SK-N-SH treated with all-trans-retinoic acid at 6 μM for 48 hours (cell line): ENCODE measurements around the gene CSH1.

Experiments
- ATAC-seq: fragments of 200-7000 bp; cut with Tn5 transposase; 3 replicates; pipeline ENCODE4 v1.9.1; 2020; ENCODE audit warnings: mild to moderate bottlenecking, moderate library complexity
- ARNTL ChIP-seq: fragments of 450-650 bp; formaldehyde crosslinking; IDR thresholded peaks from 2 replicates; pipeline ENCODE4 v1.5.0; 2020; ENCODE audit warnings: low read depth, mild to moderate bottlenecking, moderate library complexity, borderline replicate concordance
- BACH2 ChIP-seq: fragments of 250-450 bp; sonication (Bioruptor Pico); IDR thresholded peaks from 2 replicates; pipeline ENCODE4 v1.9.0; 2021; ENCODE audit warnings: mild to moderate bottlenecking, borderline replicate concordance
- CSDC2 ChIP-seq: fragments of 250-450 bp; sonication (Bioruptor Pico); IDR thresholded peaks from 2 replicates; pipeline ENCODE4 v1.5.0; 2020; ENCODE audit warnings: mild to moderate bottlenecking, moderate library complexity
- ESRRG ChIP-seq: fragments of 250-450 bp; sonication (Bioruptor Pico); IDR thresholded peaks from 2 replicates; pipeline ENCODE4 v1.6.1; 2021; ENCODE audit warnings: mild to moderate bottlenecking
- GLIS3 ChIP-seq: fragments of 250-450 bp; sonication (Bioruptor Pico); IDR thresholded peaks from 2 replicates; pipeline ENCODE4 v1.5.0; 2020; ENCODE audit warnings: mild to moderate bottlenecking, moderate library complexity
- ISL1 ChIP-seq: fragments of 250-450 bp; sonication (Bioruptor Pico); IDR thresholded peaks from 2 replicates; pipeline ENCODE4 v2.1.2; 2022; ENCODE audit warnings: mild to moderate bottlenecking, moderate library complexity
- OSR1 ChIP-seq: fragments of 250-450 bp; sonication (Bioruptor Pico); IDR thresholded peaks from 2 replicates; pipeline ENCODE4 v1.8.0; 2022; ENCODE audit warnings: moderate library complexity, mild to moderate bottlenecking, inconsistent platforms
- PPARA ChIP-seq: fragments of 250-450 bp; sonication (Bioruptor Pico); IDR thresholded peaks from 2 replicates; pipeline ENCODE4 v1.5.0; 2020; ENCODE audit warnings: mild to moderate bottlenecking, borderline replicate concordance
- RARB ChIP-seq: fragments of 250-450 bp; sonication (Bioruptor Pico); IDR thresholded peaks from 2 replicates; pipeline ENCODE4 v1.8.0; 2021; ENCODE audit warnings: mild to moderate bottlenecking, moderate library complexity
- SNAI2 ChIP-seq: fragments of 250-450 bp; sonication (Bioruptor Pico); IDR thresholded peaks from 2 replicates; pipeline ENCODE4 v1.5.0; 2020; ENCODE audit warnings: mild to moderate bottlenecking, moderate library complexity
- TCF4 ChIP-seq: fragments of 250-450 bp; sonication (Bioruptor Pico); IDR thresholded peaks from 2 replicates; pipeline ENCODE4 v1.8.0; 2021; ENCODE audit warnings: mild to moderate bottlenecking, moderate library complexity, borderline replicate concordance
- TOX ChIP-seq: fragments of 250-450 bp; sonication (Bioruptor Pico); IDR thresholded peaks from 2 replicates; pipeline ENCODE4 v1.8.0; 2021; ENCODE audit warnings: mild to moderate bottlenecking, moderate library complexity, borderline replicate concordance
- ZC3H10 ChIP-seq: fragments of 250-450 bp; sonication (Bioruptor Pico); IDR thresholded peaks from 2 replicates; pipeline ENCODE4 v1.5.1; 2021; ENCODE audit warnings: mild to moderate bottlenecking, moderate library complexity
- ZFP3 ChIP-seq: fragments of 250-450 bp; sonication (Bioruptor Pico); IDR thresholded peaks from 2 replicates; pipeline ENCODE4 v1.5.0; 2020; ENCODE audit warnings: mild to moderate bottlenecking, moderate library complexity
- ZNF565 ChIP-seq: fragments of 450-650 bp; formaldehyde crosslinking; conservative IDR thresholded peaks from 2 replicates; pipeline ENCODE4 v1.5.0; 2020; ENCODE audit warnings: low read depth, mild to moderate bottlenecking, moderate library complexity
- ZNF70 ChIP-seq: fragments of 450-650 bp; formaldehyde crosslinking; IDR thresholded peaks from 2 replicates; pipeline ENCODE4 v1.5.0; 2020; ENCODE audit warnings: mild to moderate bottlenecking, moderate library complexity
- ZNF8 ChIP-seq: fragments of 450-650 bp; formaldehyde crosslinking; IDR thresholded peaks from 2 replicates; pipeline ENCODE4 v1.5.0; 2020; ENCODE audit warnings: mild to moderate bottlenecking, moderate library complexity
- TF ChIP-seq, protein P1 (sequence below): fragments of 250-450 bp; sonication (Bioruptor Pico); IDR thresholded peaks from 2 replicates; pipeline ENCODE4 v1.5.0; 2020; ENCODE audit warnings: mild to moderate bottlenecking, moderate library complexity
- TF ChIP-seq, protein P2 (sequence below): fragments of 250-450 bp; sonication (Bioruptor Pico); IDR thresholded peaks from 2 replicates; pipeline ENCODE4 v1.5.1; 2021; ENCODE audit warnings: mild to moderate bottlenecking, moderate library complexity
- TF ChIP-seq, protein P3 (sequence below): fragments of 250-450 bp; sonication (Bioruptor Pico); IDR thresholded peaks from 2 replicates; pipeline ENCODE4 v1.8.0; 2020; ENCODE audit warnings: mild to moderate bottlenecking, moderate library complexity, borderline replicate concordance
- TF ChIP-seq, protein P4 (sequence below): fragments of 250-450 bp; sonication (Bioruptor Pico); IDR thresholded peaks from 2 replicates; pipeline ENCODE4 v1.5.1; 2020; ENCODE audit warnings: low read depth, mild to moderate bottlenecking, moderate library complexity

The CSH1 gene

DNA sequence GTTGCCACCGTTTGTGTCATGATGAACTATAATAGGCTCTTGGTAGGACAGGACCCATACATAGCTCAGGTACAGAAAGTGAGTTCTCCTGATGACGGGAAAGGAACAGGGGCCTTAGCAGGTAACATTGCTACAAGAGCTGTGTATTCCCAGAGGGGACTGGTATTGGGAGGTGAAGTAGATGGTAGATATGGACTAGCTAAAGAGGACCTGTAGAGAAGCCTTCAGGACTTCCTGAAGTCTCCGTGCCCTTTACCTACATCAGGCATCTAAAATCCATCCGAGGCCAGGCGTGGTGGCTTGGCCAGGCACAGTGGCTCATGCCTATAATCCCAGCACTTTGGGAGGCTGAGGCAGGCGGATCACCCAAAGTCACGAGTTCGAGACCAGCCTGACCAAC lies 41.2 kb downstream of the CSH1 start:
- ATAC-seq = no peak

DNA sequence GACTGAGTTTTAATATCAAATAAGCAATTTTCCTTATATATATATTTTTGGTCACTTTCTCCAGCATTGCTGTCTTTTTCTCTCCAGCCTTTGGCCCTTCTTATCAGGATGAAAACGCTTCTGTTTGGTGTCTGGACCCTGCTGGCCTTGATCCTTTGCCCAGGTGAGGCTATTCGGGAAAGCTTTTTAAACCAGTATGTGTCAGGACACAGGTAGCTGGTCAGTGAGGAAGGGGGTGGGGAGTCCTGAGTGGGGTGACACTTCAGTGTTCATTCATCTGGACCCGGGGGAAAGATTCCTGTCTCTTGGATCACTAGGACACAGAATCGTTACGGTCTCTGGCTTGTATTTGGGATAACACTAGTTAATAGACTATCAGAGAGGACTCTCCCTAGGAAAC lies 41.7 kb downstream of the CSH1 start:
- TF ChIP-seq CSDC2 (CRISPR knock-in tag) (no peak), GLIS3 (no peak), ZC3H10 (CRISPR knock-in tag) (no peak), RARB (CRISPR knock-in tag) (no peak), ZNF565 (CRISPR knock-in tag) (no peak), PPARA (CRISPR knock-in tag) (no peak)
- no peak for ATAC-seq

More for the DNA sequence above, 41.2 kb downstream of the CSH1 start:
- TF ChIP-seq OSR1 (CRISPR knock-in tag) (no peak), ZC3H10 (CRISPR knock-in tag) (no peak), TCF4 (CRISPR knock-in tag) (no peak), BACH2 (CRISPR knock-in tag) (no peak)

DNA sequence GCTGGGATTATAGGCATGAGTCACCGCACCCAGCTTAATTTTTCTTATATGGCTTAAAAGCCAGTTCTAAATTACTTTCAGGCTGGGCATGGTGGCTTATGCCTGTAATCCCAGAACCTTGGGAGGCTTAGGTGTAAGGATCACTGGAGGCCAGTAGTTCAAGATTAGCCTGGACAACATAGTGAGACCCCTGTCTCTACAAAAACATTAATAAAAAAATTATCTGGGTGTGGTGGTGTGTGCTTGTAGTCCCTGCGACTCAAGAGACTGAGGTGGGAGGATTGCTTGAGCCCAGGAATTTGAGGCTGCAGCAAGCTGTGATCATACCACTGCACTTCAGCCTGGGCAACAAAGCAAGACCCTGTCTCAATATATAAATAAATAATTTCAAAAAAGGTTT lies 43.1 kb downstream of the CSH1 start:
- no peak for TF ChIP-seq ZFP3 (CRISPR knock-in tag)
- TF ChIP-seq, protein P1, sequence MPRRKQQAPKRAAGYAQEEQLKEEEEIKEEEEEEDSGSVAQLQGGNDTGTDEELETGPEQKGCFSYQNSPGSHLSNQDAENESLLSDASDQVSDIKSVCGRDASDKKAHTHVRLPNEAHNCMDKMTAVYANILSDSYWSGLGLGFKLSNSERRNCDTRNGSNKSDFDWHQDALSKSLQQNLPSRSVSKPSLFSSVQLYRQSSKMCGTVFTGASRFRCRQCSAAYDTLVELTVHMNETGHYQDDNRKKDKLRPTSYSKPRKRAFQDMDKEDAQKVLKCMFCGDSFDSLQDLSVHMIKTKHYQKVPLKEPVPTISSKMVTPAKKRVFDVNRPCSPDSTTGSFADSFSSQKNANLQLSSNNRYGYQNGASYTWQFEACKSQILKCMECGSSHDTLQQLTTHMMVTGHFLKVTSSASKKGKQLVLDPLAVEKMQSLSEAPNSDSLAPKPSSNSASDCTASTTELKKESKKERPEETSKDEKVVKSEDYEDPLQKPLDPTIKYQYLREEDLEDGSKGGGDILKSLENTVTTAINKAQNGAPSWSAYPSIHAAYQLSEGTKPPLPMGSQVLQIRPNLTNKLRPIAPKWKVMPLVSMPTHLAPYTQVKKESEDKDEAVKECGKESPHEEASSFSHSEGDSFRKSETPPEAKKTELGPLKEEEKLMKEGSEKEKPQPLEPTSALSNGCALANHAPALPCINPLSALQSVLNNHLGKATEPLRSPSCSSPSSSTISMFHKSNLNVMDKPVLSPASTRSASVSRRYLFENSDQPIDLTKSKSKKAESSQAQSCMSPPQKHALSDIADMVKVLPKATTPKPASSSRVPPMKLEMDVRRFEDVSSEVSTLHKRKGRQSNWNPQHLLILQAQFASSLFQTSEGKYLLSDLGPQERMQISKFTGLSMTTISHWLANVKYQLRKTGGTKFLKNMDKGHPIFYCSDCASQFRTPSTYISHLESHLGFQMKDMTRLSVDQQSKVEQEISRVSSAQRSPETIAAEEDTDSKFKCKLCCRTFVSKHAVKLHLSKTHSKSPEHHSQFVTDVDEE = no peak
- no peak for TF ChIP-seq GLIS3
- no peak for TF ChIP-seq ISL1 (CRISPR knock-in tag)
- no peak for ATAC-seq

DNA sequence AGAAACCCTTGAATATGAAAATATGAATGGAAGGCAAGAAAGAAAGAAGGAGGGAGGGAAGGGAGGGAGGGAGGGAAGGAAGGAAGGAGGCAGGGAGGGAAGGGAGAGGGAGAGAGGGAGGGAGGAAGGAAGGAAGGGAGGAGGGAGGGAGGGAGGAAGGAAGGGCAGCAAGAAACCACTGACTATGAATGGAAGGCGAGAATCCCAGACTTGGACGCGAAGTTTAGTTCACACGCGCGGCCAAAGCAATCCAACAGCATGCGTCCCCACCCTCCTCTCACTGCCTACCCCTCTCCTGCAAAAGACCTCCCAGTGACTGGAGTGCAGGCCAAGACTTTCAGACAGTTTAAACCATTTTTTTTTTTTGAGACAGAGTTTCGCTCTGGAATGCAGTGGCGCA lies 46.0 kb downstream of the CSH1 start:
- no peak for ATAC-seq
- TF ChIP-seq SNAI2 (no peak), ZNF565 (CRISPR knock-in tag) (no peak), TOX (CRISPR knock-in tag) (no peak), CSDC2 (CRISPR knock-in tag) (no peak), RARB (CRISPR knock-in tag) (no peak), ZNF70 (CRISPR knock-in tag) (no peak), ZFP3 (CRISPR knock-in tag) (no peak), ZC3H10 (CRISPR knock-in tag) (no peak), ISL1 (CRISPR knock-in tag) (no peak), ARNTL (CRISPR knock-in tag) (no peak), BACH2 (CRISPR knock-in tag) (no peak), OSR1 (CRISPR knock-in tag) (no peak), ZNF8 (CRISPR knock-in tag) (no peak), PPARA (CRISPR knock-in tag) (no peak), ESRRG (no peak)
- TF ChIP-seq, protein P2, sequence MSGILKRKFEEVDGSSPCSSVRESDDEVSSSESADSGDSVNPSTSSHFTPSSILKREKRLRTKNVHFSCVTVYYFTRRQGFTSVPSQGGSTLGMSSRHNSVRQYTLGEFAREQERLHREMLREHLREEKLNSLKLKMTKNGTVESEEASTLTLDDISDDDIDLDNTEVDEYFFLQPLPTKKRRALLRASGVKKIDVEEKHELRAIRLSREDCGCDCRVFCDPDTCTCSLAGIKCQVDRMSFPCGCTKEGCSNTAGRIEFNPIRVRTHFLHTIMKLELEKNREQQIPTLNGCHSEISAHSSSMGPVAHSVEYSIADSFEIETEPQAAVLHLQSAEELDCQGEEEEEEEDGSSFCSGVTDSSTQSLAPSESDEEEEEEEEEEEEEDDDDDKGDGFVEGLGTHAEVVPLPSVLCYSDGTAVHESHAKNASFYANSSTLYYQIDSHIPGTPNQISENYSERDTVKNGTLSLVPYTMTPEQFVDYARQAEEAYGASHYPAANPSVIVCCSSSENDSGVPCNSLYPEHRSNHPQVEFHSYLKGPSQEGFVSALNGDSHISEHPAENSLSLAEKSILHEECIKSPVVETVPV (CRISPR knock-in tag) = no peak
- TF ChIP-seq, protein P3, sequence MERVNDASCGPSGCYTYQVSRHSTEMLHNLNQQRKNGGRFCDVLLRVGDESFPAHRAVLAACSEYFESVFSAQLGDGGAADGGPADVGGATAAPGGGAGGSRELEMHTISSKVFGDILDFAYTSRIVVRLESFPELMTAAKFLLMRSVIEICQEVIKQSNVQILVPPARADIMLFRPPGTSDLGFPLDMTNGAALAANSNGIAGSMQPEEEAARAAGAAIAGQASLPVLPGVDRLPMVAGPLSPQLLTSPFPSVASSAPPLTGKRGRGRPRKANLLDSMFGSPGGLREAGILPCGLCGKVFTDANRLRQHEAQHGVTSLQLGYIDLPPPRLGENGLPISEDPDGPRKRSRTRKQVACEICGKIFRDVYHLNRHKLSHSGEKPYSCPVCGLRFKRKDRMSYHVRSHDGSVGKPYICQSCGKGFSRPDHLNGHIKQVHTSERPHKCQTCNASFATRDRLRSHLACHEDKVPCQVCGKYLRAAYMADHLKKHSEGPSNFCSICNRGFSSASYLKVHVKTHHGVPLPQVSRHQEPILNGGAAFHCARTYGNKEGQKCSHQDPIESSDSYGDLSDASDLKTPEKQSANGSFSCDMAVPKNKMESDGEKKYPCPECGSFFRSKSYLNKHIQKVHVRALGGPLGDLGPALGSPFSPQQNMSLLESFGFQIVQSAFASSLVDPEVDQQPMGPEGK (CRISPR knock-in tag) = no peak
- TF ChIP-seq, protein P4, sequence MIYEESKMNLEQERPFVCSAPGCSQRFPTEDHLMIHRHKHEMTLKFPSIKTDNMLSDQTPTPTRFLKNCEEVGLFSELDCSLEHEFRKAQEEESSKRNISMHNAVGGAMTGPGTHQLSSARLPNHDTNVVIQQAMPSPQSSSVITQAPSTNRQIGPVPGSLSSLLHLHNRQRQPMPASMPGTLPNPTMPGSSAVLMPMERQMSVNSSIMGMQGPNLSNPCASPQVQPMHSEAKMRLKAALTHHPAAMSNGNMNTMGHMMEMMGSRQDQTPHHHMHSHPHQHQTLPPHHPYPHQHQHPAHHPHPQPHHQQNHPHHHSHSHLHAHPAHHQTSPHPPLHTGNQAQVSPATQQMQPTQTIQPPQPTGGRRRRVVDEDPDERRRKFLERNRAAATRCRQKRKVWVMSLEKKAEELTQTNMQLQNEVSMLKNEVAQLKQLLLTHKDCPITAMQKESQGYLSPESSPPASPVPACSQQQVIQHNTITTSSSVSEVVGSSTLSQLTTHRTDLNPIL (CRISPR knock-in tag) = no peak
- TF ChIP-seq, all 23 proteins: peak for 0
